ENCODE measurements around the gene MCTP1.

The MCTP1 gene

DNA sequence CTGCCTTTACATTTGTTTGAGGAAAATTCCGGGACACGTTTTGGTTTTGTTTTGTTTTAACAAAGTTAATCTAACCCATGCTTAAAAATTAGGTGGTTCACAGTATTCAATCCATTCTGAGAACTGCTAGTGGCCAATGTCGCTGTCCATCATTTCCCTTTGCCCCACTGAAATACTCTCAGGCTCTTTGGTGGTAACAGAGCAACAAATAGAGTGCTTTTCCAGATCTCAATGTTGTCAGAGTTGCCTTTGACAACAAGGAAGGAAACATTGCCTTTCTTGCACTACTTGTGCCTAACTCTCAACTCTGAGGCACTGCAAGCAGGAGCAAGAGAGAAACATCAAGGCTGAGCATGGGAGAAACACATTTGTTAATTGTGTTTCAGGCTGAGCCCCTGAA is 154.0 kb downstream of the MCTP1 start:
- no peak overlapping the region for H3K4me3 Mint-ChIP-seq
- no peaks in the 10 kb centered on the region for H3K27me3 Mint-ChIP-seq
- no peak for DNase-seq

DNA sequence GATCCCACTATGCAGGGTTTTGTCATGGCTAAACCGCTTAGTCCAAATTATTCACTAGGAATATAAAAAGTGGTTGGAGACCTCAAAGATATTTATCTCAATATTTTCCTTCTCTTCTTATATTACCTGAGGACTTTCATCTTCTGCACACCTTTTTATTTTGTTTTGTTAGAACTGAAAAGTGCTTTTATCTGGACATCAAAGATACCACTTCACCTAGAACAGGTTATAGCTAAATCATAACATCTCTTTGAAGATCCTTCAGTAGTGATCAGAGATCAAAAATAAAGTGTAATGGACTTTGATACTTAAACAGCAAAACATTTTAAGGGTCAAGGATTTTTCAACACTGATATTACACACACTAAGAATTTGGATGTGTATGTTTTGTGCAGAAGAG is 160.2 kb downstream of the MCTP1 start:
- no peak overlapping the region for H3K27ac Mint-ChIP-seq
- H3K4me1 Mint-ChIP-seq, result no peaks in the 10 kb centered on the region
- H3K27me3 Mint-ChIP-seq, result no peaks in the 10 kb centered on the region

More for the DNA sequence above, 154.0 kb downstream of the MCTP1 start:
- no peak for ATAC-seq
- Mint-ChIP-seq H3K4me1 (no peaks in the 10 kb centered on the region), H3K27ac (no peak overlapping the region), H3K9me3 (peaks cover 0 to 14% of the 10 kb centered on the region in 2 donors)

DNA sequence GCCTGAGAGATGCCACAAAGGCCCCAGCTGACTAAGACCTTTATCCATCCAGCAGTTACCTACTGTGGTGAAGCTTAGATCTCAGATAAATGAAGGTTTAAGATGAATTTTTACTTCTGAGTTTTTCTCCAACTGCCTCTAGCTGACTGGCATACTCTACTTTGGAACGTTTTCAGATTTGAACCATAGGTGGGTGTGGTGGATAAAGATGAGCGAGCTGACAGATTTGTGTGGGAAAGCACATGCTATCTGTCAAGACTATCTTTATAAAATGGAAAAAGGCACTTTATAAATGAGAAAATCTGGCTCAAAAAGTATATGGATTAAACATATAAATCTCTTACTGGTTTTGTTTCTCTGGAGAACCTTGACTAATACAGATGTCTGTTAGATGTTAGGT is 160.8 kb downstream of the MCTP1 start:
- Mint-ChIP-seq H3K4me3 (no peak overlapping the region), H3K4me1 (no peaks in the 10 kb centered on the region), H3K27ac (no peak overlapping the region), H3K9me3 (peaks cover 0 to 14% of the 10 kb centered on the region in 2 donors), H3K27me3 (no peaks in the 10 kb centered on the region)
- DNase-seq (no peak), ATAC-seq (no peak)

More for the DNA sequence above, 160.2 kb downstream of the MCTP1 start:
- Mint-ChIP-seq H3K4me3 (no peak overlapping the region), H3K9me3 (peaks cover 0 to 14% of the 10 kb centered on the region in 2 donors)
- ATAC-seq, result no peak
- DNase-seq, result no peak

GRCh38 chr5:95114902-95115301 is 170.0 kb downstream of the MCTP1 start:
- no peaks in the 10 kb centered on the region for H3K9me3 Mint-ChIP-seq
- no peak overlapping the region for H3K27ac Mint-ChIP-seq
- H3K4me1 Mint-ChIP-seq, result no peaks in the 10 kb centered on the region
- ATAC-seq (no peak), DNase-seq (no peak)
- peaks cover 10% of the 10 kb centered on the region for H3K27me3 Mint-ChIP-seq
- H3K4me3 Mint-ChIP-seq, result no peak overlapping the region

DNA sequence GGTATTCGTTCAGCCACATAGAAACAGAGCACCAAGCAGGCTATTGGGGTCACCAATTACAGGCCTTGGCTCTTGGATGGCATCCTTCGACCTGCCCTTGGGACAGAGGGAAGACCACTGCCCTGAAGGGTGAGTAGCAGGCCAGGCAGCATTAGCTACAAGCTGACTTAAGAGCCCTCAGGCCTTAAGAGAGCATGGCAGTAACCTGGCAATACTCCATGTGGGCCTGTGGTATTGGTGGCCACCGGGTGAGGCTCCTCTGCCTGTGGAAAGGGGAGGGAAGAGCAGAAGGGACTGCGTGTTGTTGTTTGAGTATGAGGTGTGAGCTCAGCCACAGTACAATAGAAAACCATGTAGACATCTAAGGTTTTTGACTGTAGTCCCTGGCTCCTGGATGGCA is 170.6 kb downstream of the MCTP1 start:
- Mint-ChIP-seq H3K27ac (no peak overlapping the region), H3K4me1 (no peaks in the 10 kb centered on the region), H3K9me3 (no peaks in the 10 kb centered on the region), H3K27me3 (peaks cover 10% of the 10 kb centered on the region), H3K4me3 (no peak overlapping the region)
- no peak for DNase-seq
- peak; percentile 33 for ATAC-seq

DNA sequence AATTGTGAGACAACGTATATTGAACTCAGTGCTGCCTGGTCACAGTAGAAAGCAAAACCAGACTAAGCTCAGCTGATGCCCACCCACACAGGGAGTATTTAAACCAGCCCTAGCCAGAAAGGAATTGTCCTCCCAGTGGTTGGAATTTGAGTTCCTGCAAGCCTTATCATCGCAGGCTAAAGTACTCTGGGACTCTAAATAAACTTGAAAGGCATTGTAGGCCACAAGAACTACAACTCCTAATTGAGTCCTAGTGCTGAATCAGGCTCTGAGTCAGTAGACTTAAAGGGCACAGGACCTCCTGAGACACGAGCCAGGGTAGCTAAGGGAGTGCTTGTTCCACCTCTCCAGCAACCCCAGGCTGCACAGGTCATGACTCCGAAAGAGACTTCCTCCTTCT is 171.4 kb downstream of the MCTP1 start:
- H3K9me3 Mint-ChIP-seq, result no peaks in the 10 kb centered on the region
- H3K4me3 Mint-ChIP-seq, result no peak overlapping the region
- peaks cover 10% of the 10 kb centered on the region for H3K27me3 Mint-ChIP-seq
- no peak overlapping the region for H3K27ac Mint-ChIP-seq
- ATAC-seq, result no peak
- H3K4me1 Mint-ChIP-seq, result no peaks in the 10 kb centered on the region
- DNase-seq, result no peak

DNA sequence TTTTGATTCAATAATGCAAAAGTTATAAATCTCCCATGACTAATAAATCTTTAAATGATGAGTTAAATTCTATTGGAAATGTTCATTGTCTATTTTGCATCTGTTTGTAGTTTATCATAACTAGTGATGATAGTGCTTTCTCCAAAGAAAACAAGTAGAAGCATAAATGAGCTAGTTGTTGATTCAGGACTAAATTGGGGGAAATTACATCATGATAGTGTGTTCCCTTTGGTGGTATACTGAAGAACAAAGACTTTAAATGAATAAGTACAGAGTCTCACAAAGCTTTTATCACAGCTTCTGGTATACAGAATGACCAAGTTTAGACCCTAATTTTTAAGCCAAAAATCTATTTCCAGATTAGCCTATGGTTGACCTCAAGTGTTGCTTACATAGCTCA is 173.8 kb downstream of the MCTP1 start:
- H3K27me3 Mint-ChIP-seq, result peaks cover 10% of the 10 kb centered on the region
- DNase-seq, result no peak
- H3K4me1 Mint-ChIP-seq, result no peaks in the 10 kb centered on the region
- ATAC-seq, result no peak
- H3K27ac Mint-ChIP-seq, result no peak overlapping the region
- no peak overlapping the region for H3K4me3 Mint-ChIP-seq
- H3K9me3 Mint-ChIP-seq, result no peaks in the 10 kb centered on the region

DNA sequence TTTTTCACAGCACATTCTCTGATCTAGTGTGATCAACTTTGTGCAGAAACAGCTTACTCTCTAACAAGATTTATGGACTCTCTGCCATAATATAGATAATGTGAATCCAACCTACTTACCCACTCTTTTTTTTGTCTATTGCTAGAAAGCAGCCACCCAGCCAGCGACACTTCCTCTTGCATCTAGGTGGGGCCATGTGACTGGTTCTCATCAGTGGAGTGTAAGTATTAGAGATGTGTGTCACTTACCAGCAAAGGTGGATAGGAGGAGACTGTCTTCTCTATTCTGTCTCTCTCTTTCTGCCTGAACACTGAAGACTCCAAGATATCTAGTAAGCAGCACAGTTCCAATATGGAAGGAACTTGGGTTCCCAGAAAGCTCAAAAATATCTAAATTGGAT is 174.8 kb downstream of the MCTP1 start:
- H3K9me3 Mint-ChIP-seq, result no peaks in the 10 kb centered on the region
- peaks cover 2% of the 10 kb centered on the region for H3K27me3 Mint-ChIP-seq
- no peak overlapping the region for H3K27ac Mint-ChIP-seq
- DNase-seq (no peak), ATAC-seq (no peak)
- H3K4me1 Mint-ChIP-seq, result no peaks in the 10 kb centered on the region
- H3K4me3 Mint-ChIP-seq, result no peak overlapping the region

- no peaks in the 10 kb centered on the region for H3K9me3 Mint-ChIP-seq
- H3K4me1 Mint-ChIP-seq, result no peaks in the 10 kb centered on the region
- ATAC-seq, result no peak
These were observed 177.8 kb downstream of the MCTP1 start for GRCh38 chr5:95107138-95107537.

DNA sequence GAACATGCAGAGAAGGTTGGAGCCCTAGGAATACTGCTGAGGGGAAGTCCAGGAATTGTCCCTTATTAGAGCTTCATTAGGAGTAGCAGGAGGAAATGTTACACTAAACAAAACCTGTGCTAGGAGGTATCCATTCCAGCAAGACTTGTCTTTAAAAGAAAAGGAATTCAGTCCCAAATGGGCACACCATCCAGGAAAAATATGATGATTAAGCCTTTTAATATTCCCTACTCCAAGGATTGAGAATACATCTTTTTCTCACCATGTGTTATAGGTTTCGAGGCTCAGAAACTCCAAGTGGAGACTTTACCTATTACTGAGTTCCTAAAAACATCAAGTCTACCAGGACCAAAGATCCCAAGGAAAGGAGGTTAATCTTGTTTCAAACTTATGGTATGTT is 179.3 kb downstream of the MCTP1 start:
- Mint-ChIP-seq H3K4me1 (no peaks in the 10 kb centered on the region), H3K27ac (no peak overlapping the region), H3K9me3 (no peaks in the 10 kb centered on the region), H3K27me3 (no peaks in the 10 kb centered on the region), H3K4me3 (no peak overlapping the region)
- ATAC-seq (no peak), DNase-seq (no peak)

More at GRCh38 chr5:95107138-95107537, 177.8 kb downstream of the MCTP1 start:
- Mint-ChIP-seq H3K27me3 (no peaks in the 10 kb centered on the region), H3K27ac (no peak overlapping the region), H3K4me3 (no peak overlapping the region)
- DNase-seq, result no peak

GRCh38 chr5:95102687-95103086 is 182.2 kb downstream of the MCTP1 start:
- H3K9me3 Mint-ChIP-seq, result no peaks in the 10 kb centered on the region
- H3K27ac Mint-ChIP-seq, result no peak overlapping the region
- H3K4me3 Mint-ChIP-seq, result no peak overlapping the region
- H3K4me1 Mint-ChIP-seq, result no peaks in the 10 kb centered on the region
- DNase-seq (no peak), ATAC-seq (no peak)
- no peaks in the 10 kb centered on the region for H3K27me3 Mint-ChIP-seq

- ATAC-seq (peak; percentile 40), DNase-seq (no peak)
- no peaks in the 10 kb centered on the region for H3K27me3 Mint-ChIP-seq
- no peaks in the 10 kb centered on the region for H3K9me3 Mint-ChIP-seq
- H3K27ac Mint-ChIP-seq, result no peak overlapping the region
- H3K4me1 Mint-ChIP-seq, result no peaks in the 10 kb centered on the region
- no peak overlapping the region for H3K4me3 Mint-ChIP-seq
These were observed 182.8 kb downstream of the MCTP1 start for GRCh38 chr5:95102080-95102479.

DNA sequence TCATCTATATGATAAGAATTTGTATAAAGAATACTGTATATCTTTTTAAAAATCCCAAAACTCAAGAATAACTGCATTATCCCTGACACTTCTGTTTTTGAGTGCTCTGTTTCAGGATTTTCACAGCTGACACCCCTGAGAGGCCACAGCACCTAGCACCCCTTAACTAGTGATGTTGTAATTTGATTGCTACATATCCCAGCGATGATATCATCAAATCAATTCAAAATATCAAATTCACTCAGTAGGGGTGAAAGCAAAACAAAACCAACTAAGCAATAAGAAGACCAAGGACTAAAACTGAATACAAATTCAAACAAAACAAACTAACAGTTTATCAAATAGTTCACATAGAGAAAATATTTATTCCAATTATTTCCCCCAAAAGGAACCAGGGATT is 184.3 kb downstream of the MCTP1 start:
- ATAC-seq (no peak), DNase-seq (no peak)
- Mint-ChIP-seq H3K4me1 (no peaks in the 10 kb centered on the region), H3K9me3 (peaks cover 1 to 2% of the 10 kb centered on the region in 2 donors), H3K4me3 (no peak overlapping the region), H3K27ac (no peak overlapping the region), H3K27me3 (peaks cover 1% of the 10 kb centered on the region)

DNA sequence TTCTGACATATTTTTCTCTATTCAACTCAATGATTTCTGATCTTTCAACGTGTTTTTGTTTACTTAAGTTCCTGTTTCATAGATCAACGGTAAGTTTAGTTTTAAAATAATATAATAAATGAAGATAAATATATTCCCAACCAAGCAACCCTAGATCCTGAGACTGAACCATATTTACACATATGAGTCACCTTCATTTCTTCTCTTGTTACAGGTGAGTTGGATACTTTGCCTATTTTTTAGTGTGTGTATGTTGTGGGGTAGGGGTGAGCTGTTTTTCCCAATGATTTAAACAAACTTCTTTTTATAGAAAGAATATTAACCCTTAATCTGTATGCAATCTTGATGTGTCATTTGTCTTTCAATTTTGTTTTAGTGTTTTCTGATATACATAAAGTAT is 186.9 kb downstream of the MCTP1 start:
- H3K27me3 Mint-ChIP-seq, result peaks cover 8% of the 10 kb centered on the region
- ATAC-seq (no peak), DNase-seq (no peak)
- H3K27ac Mint-ChIP-seq, result no peak overlapping the region
- H3K4me3 Mint-ChIP-seq, result no peak overlapping the region
- no peaks in the 10 kb centered on the region for H3K4me1 Mint-ChIP-seq
- H3K9me3 Mint-ChIP-seq, result peaks cover 7% of the 10 kb centered on the region in 2 donors

DNA sequence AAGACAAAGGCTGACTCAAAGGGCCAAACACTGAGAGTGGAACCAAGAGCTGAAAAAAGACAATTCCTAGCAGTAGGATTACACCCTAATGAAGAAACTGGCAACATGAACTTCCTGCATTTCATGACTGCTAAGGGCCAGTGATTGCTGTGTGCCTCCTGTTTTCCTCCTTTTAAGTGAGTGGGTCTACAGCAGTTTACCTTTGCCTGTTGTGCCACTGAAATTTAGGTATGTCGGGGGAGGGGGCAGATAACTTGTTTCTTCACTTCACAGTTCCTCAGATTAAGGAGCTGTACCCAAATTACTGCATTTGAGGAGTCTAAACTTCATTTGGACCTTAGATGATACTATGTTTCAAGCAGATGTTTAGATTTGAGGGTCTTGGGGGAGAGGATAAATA is 191.7 kb downstream of the MCTP1 start:
- no peak for DNase-seq
- peaks cover 21% of the 10 kb centered on the region for H3K27me3 Mint-ChIP-seq
- H3K9me3 Mint-ChIP-seq, result peaks cover 7 to 20% of the 10 kb centered on the region in 2 donors
- no peak overlapping the region for H3K4me3 Mint-ChIP-seq
- no peak for ATAC-seq
- H3K27ac Mint-ChIP-seq, result no peak overlapping the region
- H3K4me1 Mint-ChIP-seq, result peaks cover under 1% of the 10 kb centered on the region

DNA sequence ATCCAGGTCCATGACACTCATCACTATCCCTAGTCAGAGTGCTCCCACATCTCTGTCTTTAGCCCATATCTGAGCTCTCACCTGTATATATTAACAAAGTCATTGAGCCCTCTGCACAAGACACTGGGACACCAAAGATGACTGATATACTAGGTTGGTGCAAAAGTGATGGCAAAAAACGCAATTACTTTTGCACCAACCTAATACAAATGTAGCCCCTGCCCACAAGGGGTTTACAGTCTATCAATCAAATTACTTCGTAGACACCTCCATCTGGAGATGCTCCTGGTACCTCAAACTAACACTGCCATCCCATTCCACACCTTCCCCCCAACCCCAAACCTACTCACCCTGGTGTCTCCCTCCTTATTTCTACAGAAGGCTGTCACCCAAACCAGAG is 194.1 kb downstream of the MCTP1 start:
- peaks cover 9% of the 10 kb centered on the region for H3K4me1 Mint-ChIP-seq
- H3K27ac Mint-ChIP-seq, result no peak overlapping the region
- H3K4me3 Mint-ChIP-seq, result no peak overlapping the region
- H3K27me3 Mint-ChIP-seq, result peaks cover 27% of the 10 kb centered on the region
- peaks cover 7 to 20% of the 10 kb centered on the region in 2 donors for H3K9me3 Mint-ChIP-seq
- DNase-seq (no peak), ATAC-seq (no peak)

- H3K27me3 Mint-ChIP-seq, result peaks cover 21% of the 10 kb centered on the region
- H3K27ac Mint-ChIP-seq, result peak overlapping the region in 1 of 2 donors; percentile 46
- ATAC-seq (peak; percentile 50), DNase-seq (no peak)
- peaks cover 0 to 13% of the 10 kb centered on the region in 2 donors for H3K9me3 Mint-ChIP-seq
- H3K4me1 Mint-ChIP-seq, result peaks cover 9% of the 10 kb centered on the region
- H3K4me3 Mint-ChIP-seq, result no peak overlapping the region
These were observed 197.0 kb downstream of the MCTP1 start for GRCh38 chr5:95087816-95088317.

All from stimulated activated naive CD8-positive, alpha-beta T cell treated with anti-CD3 and anti-CD28 coated beads, Interleukin-15, amount 100 ng/mL, for 72 hours (primary cell).